ENCODE data around the gene RASAL1.

Gene RASAL1

DNA sequence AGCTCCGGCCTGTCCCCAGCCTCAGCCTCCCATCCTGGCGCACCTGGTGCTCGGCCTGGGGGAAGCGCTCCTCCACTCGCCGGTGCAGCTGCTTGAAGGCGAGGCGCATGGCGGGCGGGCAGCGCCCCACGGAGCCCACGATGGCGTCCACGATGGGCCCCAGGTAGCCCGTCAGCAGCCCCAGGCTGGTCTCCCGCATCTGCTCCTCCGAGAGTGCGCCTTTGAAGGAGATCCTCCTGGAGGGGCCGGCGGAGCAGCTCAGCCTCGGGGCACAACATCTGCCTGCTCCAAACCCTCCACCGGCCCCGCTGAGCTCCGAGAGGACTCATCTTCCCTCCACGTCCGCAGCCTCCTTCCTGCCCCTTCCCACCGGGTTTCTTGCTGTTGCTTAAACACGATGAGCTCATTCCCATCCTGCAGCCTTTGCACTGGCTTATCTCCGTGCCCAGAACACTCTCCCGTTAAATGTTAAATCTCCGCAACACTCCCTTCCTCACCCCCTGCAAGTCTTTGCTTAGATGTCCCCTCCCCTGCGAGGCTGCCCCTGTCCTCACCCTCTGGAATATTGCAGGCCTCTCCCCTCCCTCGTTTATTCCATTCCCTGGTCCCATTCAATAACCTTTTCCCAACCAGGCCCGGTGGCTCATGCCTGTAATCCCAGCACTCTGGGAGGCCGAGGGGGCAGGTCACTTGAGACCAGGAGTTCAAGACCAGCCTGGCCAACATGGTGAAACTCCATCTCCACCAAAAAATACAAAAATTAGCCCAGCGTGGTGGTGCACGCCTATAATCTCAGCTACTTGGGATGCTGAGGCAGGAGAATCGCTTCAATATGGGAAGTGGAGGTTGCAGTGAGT is 23.3 kb downstream of the RASAL1 start:
- H3K9me3 ChIP-seq (ENCODE audit: control insufficient read depth, low read length) = no peaks in the 10 kb centered on the region
- no peak overlapping the region for H2BK12ac ChIP-seq (ENCODE audit: low read length in 2 of 2)
- no peak overlapping the region for H3K9ac ChIP-seq (ENCODE audit: low read length)
- H3K27ac ChIP-seq (ENCODE audit: low read length, poor library complexity, severe bottlenecking) = no peak overlapping the region
- no peak overlapping the region for H2BK5ac ChIP-seq (ENCODE audit: low read depth, low read length, poor library complexity, severe bottlenecking)
- H3K4ac ChIP-seq (ENCODE audit: low read depth in 1 of 2, low read length in 2 of 2) = no peak overlapping the region
- no peaks in the 10 kb centered on the region for H3K36me3 ChIP-seq (ENCODE audit: control insufficient read depth in 1 of 2, insufficient read depth in 2 of 2, low read depth in 1 of 2, low read length in 2 of 2)
- H4K91ac ChIP-seq (ENCODE audit: low read length) = no peak overlapping the region
- H2BK15ac ChIP-seq (ENCODE audit: low read depth, poor library complexity, severe bottlenecking) = no peak overlapping the region
- no peak overlapping the region for H2AFZ ChIP-seq (ENCODE audit: low read depth, low read length)
- H3K79me1 ChIP-seq (replicated peaks; ENCODE audit: low read length, poor library complexity, severe bottlenecking) = no peaks in the 10 kb centered on the region
- DNase-seq = no peak
- WGBS = 85% methylated on average over 38 of the region's 39 CpGs
- no peak overlapping the region for H3K18ac ChIP-seq (ENCODE audit: low read depth in 1 of 2, low read length in 2 of 2)
- H3K23ac ChIP-seq (ENCODE audit: low read length in 2 of 2) = no peak overlapping the region
- H3K4me2 ChIP-seq (ENCODE audit: low read length, poor library complexity, severe bottlenecking) = no peak overlapping the region
- peaks cover 14 to 48% of the 10 kb centered on the region in 2 experiments for H3K27me3 ChIP-seq (ENCODE audit: control insufficient read depth in 1 of 2, insufficient read depth in 1 of 2, low read length in 2 of 2)
- H3K4me3 ChIP-seq (ENCODE audit: insufficient read depth in 1 of 2, low read depth in 1 of 2, low read length in 2 of 2) = no peak overlapping the region
- no peak overlapping the region for H2AK5ac ChIP-seq (ENCODE audit: low read length, severe bottlenecking)
- no peak overlapping the region for H4K8ac ChIP-seq (ENCODE audit: low read length)
- H3K4me1 ChIP-seq (ENCODE audit: control insufficient read depth, insufficient read depth, low read depth, low read length) = no peaks in the 10 kb centered on the region
- no peak overlapping the region for H3K14ac ChIP-seq (ENCODE audit: low read length in 2 of 2)
- H2BK120ac ChIP-seq (ENCODE audit: low read depth, low read length) = no peak overlapping the region

DNA sequence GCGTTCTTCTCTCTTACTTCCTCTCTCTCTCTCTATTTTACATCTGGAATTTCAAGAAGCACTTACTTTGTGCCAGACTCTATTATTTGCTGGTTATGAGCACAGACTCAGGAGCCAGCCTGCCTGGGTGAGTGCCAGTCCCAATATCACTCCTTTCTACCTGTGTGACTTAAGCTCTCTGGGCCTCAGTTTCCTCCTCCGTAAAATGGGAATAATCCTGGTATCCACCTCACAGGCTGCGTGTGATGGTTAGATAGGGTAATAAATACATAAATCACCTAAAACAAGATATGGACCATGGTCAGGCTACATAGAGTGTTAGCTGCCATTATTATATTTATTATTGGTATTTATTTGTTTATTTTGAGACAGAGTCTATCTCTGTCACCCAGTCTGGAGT is 24.3 kb downstream of the RASAL1 start:
- H4K91ac ChIP-seq (ENCODE audit: low read length) = no peak overlapping the region

DNA sequence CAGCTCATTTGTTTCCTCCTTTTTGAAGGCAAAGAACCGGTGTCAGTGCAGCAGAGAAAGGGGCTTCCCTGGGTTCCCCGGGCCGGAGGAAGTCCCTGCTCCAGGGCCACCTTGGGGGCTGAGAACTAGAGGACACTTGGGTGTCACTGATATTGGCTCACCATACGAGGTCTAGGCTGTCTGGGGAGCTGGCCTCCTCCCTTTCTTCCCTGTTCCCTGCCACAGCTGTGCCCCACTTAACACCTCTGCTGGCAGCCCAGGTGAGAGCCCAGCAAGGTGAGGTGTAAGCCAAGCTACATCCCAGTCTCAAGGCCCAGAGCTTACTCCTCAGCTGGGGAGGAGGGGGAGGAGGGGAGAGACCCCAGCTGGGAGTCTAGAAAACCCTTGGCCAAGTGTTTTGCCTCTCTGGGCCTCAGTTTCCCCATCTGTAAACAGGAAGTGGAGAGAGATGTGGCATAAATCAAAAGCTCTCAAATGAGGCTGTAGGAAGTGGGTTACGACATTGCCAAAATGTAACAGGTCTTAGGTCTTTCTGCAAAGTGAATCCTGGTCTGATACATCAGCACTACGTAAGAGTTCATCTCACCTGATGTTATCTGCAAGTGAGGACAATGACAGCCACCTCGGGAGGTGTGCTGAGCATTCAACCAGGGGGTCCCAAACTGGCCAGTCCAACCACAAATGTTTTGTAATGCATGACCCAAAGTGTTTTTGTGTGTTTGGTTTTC is 25.5 kb downstream of the RASAL1 start:
- Histone ChIP-seq H3K18ac (ENCODE audit: low read depth in 1 of 2, low read length in 2 of 2) (no peak overlapping the region), H3K4me1 (ENCODE audit: control insufficient read depth, insufficient read depth, low read depth, low read length) (peaks cover 3% of the 10 kb centered on the region), H3K4me2 (ENCODE audit: low read length, poor library complexity, severe bottlenecking) (no peak overlapping the region), H3K27ac (ENCODE audit: low read length, poor library complexity, severe bottlenecking) (no peak overlapping the region), H3K9me3 (ENCODE audit: control insufficient read depth, low read length) (no peaks in the 10 kb centered on the region), H2AFZ (ENCODE audit: low read depth, low read length) (no peak overlapping the region), H3K36me3 (ENCODE audit: control insufficient read depth in 1 of 2, insufficient read depth in 2 of 2, low read depth in 1 of 2, low read length in 2 of 2) (no peaks in the 10 kb centered on the region), H3K4ac (ENCODE audit: low read depth in 1 of 2, low read length in 2 of 2) (no peak overlapping the region), H2BK5ac (ENCODE audit: low read depth, low read length, poor library complexity, severe bottlenecking) (no peak overlapping the region), H3K9ac (ENCODE audit: low read length) (no peak overlapping the region), H2AK5ac (ENCODE audit: low read length, severe bottlenecking) (no peak overlapping the region), H4K8ac (ENCODE audit: low read length) (no peak overlapping the region), H4K91ac (ENCODE audit: low read length) (no peak overlapping the region), H3K14ac (ENCODE audit: low read length in 2 of 2) (no peak overlapping the region), H3K27me3 (ENCODE audit: control insufficient read depth in 1 of 2, insufficient read depth in 1 of 2, low read length in 2 of 2) (peaks cover 28 to 59% of the 10 kb centered on the region in 2 experiments), H3K79me1 (replicated peaks; ENCODE audit: low read length, poor library complexity, severe bottlenecking) (no peaks in the 10 kb centered on the region), H3K23ac (ENCODE audit: low read length in 2 of 2) (no peak overlapping the region), H2BK15ac (ENCODE audit: low read depth, poor library complexity, severe bottlenecking) (no peak overlapping the region), H2BK120ac (ENCODE audit: low read depth, low read length) (no peak overlapping the region), H2BK12ac (ENCODE audit: low read length in 2 of 2) (no peak overlapping the region), H3K4me3 (ENCODE audit: insufficient read depth in 1 of 2, low read depth in 1 of 2, low read length in 2 of 2) (no peak overlapping the region)
- DNase-seq = no peak
- 68% methylated on average over 7 of the region's 7 CpGs for WGBS

More for the DNA sequence above, 24.3 kb downstream of the RASAL1 start:
- no peaks in the 10 kb centered on the region for H3K9me3 ChIP-seq (ENCODE audit: control insufficient read depth, low read length)
- no peak overlapping the region for H2BK5ac ChIP-seq (ENCODE audit: low read depth, low read length, poor library complexity, severe bottlenecking)
- H3K79me1 ChIP-seq (replicated peaks; ENCODE audit: low read length, poor library complexity, severe bottlenecking) = no peaks in the 10 kb centered on the region
- no peak for DNase-seq
- no peak overlapping the region for H2AFZ ChIP-seq (ENCODE audit: low read depth, low read length)
- H3K18ac ChIP-seq (ENCODE audit: low read depth in 1 of 2, low read length in 2 of 2) = no peak overlapping the region
- no peak overlapping the region for H3K4me3 ChIP-seq (ENCODE audit: insufficient read depth in 1 of 2, low read depth in 1 of 2, low read length in 2 of 2)
- H3K4me2 ChIP-seq (ENCODE audit: low read length, poor library complexity, severe bottlenecking) = no peak overlapping the region
- no peak overlapping the region for H3K23ac ChIP-seq (ENCODE audit: low read length in 2 of 2)
- no peak overlapping the region for H3K27ac ChIP-seq (ENCODE audit: low read length, poor library complexity, severe bottlenecking)
- peaks cover 18 to 55% of the 10 kb centered on the region in 2 experiments for H3K27me3 ChIP-seq (ENCODE audit: control insufficient read depth in 1 of 2, insufficient read depth in 1 of 2, low read length in 2 of 2)
- H2BK15ac ChIP-seq (ENCODE audit: low read depth, poor library complexity, severe bottlenecking) = no peak overlapping the region
- no peak overlapping the region for H3K14ac ChIP-seq (ENCODE audit: low read length in 2 of 2)
- WGBS = 83% methylated on average over 1 of the region's 3 CpGs
- H2BK120ac ChIP-seq (ENCODE audit: low read depth, low read length) = no peak overlapping the region
- H3K4me1 ChIP-seq (ENCODE audit: control insufficient read depth, insufficient read depth, low read depth, low read length) = peaks cover 3% of the 10 kb centered on the region
- no peak overlapping the region for H3K4ac ChIP-seq (ENCODE audit: low read depth in 1 of 2, low read length in 2 of 2)
- no peak overlapping the region for H2AK5ac ChIP-seq (ENCODE audit: low read length, severe bottlenecking)
- H2BK12ac ChIP-seq (ENCODE audit: low read length in 2 of 2) = no peak overlapping the region
- H4K8ac ChIP-seq (ENCODE audit: low read length) = no peak overlapping the region
- H3K9ac ChIP-seq (ENCODE audit: low read length) = no peak overlapping the region
- no peaks in the 10 kb centered on the region for H3K36me3 ChIP-seq (ENCODE audit: control insufficient read depth in 1 of 2, insufficient read depth in 2 of 2, low read depth in 1 of 2, low read length in 2 of 2)

DNA sequence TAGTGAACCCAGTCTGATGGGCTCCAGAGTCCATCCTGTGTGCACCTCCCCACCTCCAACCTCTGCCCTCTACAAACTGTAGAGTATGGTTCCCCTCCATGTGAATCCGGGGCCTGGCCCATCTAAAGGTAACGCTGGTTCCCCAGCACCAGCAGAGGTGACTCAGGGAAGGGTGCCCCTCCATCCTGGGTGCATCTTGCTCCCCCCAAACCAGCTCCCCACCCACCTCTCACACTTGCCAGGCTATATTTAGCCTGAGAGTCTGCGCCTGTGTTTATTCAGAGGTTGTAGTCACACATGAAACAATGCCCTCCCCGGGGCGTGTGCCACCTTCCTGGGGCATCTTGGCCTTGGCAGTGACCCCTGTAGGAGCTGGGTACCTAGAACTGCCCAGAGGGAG is 26.2 kb downstream of the RASAL1 start:
- Histone ChIP-seq H3K14ac (ENCODE audit: low read length in 2 of 2) (no peak overlapping the region), H3K4me2 (ENCODE audit: low read length, poor library complexity, severe bottlenecking) (no peak overlapping the region), H3K27me3 (ENCODE audit: control insufficient read depth in 1 of 2, insufficient read depth in 1 of 2, low read length in 2 of 2) (peaks cover 33 to 62% of the 10 kb centered on the region in 2 experiments), H2AFZ (ENCODE audit: low read depth, low read length) (no peak overlapping the region), H2BK12ac (ENCODE audit: low read length in 2 of 2) (no peak overlapping the region), H3K4me3 (ENCODE audit: insufficient read depth in 1 of 2, low read depth in 1 of 2, low read length in 2 of 2) (no peak overlapping the region), H3K18ac (ENCODE audit: low read depth in 1 of 2, low read length in 2 of 2) (no peak overlapping the region), H2AK5ac (ENCODE audit: low read length, severe bottlenecking) (no peak overlapping the region), H3K4me1 (ENCODE audit: control insufficient read depth, insufficient read depth, low read depth, low read length) (peaks cover 3% of the 10 kb centered on the region), H3K79me1 (replicated peaks; ENCODE audit: low read length, poor library complexity, severe bottlenecking) (no peaks in the 10 kb centered on the region), H3K9ac (ENCODE audit: low read length) (no peak overlapping the region), H3K36me3 (ENCODE audit: control insufficient read depth in 1 of 2, insufficient read depth in 2 of 2, low read depth in 1 of 2, low read length in 2 of 2) (no peaks in the 10 kb centered on the region), H3K27ac (ENCODE audit: low read length, poor library complexity, severe bottlenecking) (no peak overlapping the region), H2BK120ac (ENCODE audit: low read depth, low read length) (no peak overlapping the region), H3K4ac (ENCODE audit: low read depth in 1 of 2, low read length in 2 of 2) (no peak overlapping the region), H2BK5ac (ENCODE audit: low read depth, low read length, poor library complexity, severe bottlenecking) (no peak overlapping the region), H4K91ac (ENCODE audit: low read length) (no peak overlapping the region), H3K9me3 (ENCODE audit: control insufficient read depth, low read length) (no peaks in the 10 kb centered on the region), H3K23ac (ENCODE audit: low read length in 2 of 2) (no peak overlapping the region), H4K8ac (ENCODE audit: low read length) (no peak overlapping the region), H2BK15ac (ENCODE audit: low read depth, poor library complexity, severe bottlenecking) (no peak overlapping the region)
- no peak for DNase-seq
- WGBS = 87% methylated on average over 5 of the region's 5 CpGs

Data from mesenchymal stem cell (in vitro differentiated cells and primary cell).